SK-MEL-5 (cell line): ENCODE measurements around the gene CRACDL. TPM values are rescaled to one million over a fixed set of nuclear protein-coding genes. Genes with fewer than 3 reads are reported as not detected.

ENCODE experiments used
- DNase-seq: peaks from one replicate; pipeline ENCODE4 v3.0.0-alpha.2; 2016; ENCODE audit warnings: low read depth, low spot score
- in situ Hi-C: cut with HindIII; loops from 2 replicates; pipeline ENCODE4 v1.10.0; 2016; ENCODE audit warnings: low sequenced_read_pairs, high pct_unique_total_duplicates, low pct_unique_long_range_greater_than_20kb
- total RNA-seq: library from RNA; depleted of rRNA; stranded (reverse); fragments of >200 nt; shearing (Covaris generic); gene quantifications from 2 replicates; pipeline ENCODE4 v1.2.3, GENCODE V29; 2014

CRACDL gene
- total RNA-seq, 1 experiment from 2014 or later: 0.95 TPM

DNA sequence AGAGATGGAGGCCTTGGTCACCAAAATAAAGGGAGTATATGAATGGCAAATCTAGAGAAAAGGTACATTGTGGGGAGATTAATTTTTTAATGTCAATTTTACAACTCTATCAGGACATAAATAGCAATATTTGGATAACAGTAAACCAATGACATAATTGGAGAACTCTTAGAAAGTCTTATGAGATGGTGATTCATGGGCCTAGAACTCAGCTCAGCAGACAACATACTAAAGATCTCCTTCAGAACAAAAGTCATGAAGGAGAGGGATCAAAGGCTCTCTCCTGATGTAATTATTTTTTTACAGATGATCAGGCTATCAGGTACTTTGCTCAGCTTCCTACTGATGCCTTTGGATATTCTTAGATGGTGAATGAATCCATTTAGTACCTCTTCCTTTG lies 90.0 kb downstream of the CRACDL start:
- in situ Hi-C loops: no loop called here
- DNase-seq: no peak

DNA sequence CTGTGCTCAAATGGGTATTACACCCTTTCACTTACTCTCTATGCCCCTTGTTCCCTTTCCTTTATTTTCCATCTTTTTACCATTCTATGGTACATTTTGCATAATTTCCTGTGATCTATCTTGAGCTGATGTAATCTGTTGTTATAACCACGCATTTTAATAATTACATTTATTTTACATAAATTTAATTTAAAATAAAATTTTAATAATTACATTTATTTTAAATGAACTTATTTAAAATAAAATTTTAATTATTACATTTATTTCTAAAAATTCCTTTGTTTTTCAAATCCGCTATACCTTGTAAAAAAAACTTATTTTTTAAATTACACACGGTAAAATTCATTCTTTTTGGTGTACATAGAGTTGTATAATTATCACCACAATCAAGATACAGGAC lies 93.9 kb downstream of the CRACDL start:
- in situ Hi-C loops: no loop called here
- no peak for DNase-seq

DNA sequence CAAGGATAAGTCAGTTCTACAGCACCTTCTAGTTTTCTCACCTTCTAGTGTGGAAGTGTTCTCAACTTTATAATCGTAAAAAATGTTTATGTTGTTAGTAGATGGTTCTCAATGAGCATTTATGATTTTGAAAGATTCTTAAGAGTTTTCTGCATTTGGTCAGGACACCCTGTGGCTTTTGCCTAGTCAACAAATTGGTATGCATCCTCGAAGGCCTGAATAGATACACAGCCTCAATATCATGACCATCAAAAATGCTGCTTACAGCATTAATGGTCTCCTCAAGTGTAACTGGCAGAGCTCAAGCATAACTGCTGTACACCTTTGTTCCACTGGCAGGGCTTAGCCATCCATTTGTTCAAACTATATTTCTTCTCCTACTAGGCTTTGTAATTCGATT lies 96.7 kb downstream of the CRACDL start:
- DNase-seq: no peak
- in situ Hi-C loops: no loop called here

DNA sequence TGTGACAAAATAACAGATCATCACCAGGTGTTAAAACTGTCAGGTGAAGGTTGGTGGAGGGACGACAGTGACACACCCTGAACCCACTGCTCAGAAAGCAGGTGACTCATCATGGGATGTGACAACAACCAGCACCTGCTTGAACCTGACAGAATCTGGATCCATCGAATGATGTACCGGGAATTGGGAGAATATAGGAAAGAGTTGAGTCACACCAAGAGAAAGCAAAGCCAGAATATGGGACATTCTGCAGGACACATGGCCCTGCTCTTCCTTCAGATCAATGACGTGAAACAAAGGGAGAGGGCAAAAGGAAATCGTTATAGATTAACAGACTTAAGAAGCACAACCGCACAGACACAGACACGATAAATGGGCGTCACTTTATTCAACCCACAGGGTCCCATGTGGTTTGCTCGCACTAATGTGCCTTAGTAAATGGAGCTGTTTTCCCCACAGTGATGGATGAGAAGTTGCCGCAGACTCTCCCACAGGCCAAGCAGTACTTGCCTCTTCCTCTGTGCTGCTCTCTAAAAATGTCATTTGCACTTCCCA lies 100.1 kb downstream of the CRACDL start:
- no peak for DNase-seq
- in situ Hi-C loops: no loop called here

DNA sequence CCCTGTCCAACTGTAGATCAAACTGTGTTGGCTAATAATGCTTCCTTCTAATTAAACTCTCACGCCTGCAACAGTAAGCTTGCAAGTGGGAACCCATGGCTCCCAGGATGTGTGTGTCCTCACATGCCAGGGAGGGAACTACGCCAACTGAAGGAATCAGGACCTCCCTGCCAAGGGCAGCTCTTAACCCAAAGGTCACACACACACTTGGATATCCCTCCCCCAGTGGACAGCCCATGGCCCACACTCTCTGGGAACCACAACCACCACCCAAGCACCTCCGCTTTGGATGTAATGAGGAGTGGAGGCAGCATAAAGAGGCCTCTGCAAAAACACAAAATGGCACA lies 102.1 kb downstream of the CRACDL start:
- in situ Hi-C loops: no loop called here
- no peak for DNase-seq

DNA sequence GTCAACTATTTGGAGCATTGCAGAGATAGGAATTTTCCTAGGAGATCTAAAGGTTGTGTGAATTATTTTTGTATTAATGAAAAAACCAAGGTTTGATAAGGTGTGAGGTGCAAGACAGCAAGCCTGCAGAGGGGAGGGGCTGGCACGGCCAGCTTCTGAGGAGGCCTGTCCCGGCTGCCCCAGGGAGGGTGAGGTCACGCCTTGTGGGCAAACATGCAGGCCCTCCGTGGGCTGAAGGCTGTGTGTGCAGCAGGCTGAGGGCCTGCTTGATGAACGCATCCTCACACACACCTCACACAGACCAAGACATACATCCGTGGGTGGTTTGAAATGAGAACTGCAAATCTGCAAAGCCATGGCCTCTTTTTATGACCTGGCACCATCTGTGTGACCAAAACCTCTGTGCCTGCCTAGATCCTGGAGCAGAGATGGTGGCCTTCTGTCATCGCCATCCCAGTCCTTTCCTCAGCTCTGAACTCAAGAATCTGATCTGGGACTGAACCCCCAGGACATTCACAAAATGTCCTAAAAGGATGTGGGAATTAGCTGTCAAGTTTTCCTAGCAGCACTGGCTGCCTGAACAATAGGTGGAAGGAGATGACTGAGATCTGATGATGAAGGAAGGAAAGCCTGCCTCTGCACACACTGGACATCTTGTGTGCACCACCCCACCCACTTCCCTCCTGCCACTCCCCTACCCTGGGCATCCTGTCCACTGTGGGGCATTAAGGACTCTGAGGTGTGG lies 102.7 kb downstream of the CRACDL start:
- DNase-seq: no peak
- in situ Hi-C loops: no loop called here

DNA sequence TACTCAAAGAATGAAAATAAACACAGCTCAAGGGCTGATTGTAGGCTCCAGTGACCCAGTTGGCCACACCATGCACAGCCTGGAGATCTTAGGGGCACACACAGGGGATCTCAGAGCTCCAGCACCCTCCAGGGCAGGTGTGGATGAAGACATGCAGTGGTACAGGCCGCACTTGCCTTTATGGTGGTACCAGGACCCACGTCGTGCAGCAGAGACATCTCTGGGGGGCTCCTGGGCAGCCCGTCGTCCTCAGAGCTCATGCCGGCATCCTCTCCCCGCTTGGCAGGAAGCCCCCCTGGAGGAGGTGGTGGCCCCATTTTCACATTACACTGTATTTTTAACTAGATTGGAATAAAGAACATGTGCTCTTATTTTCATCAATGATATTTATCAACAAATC lies 103.9 kb downstream of the CRACDL start:
- no peak for DNase-seq
- in situ Hi-C loops: no loop called here

DNA sequence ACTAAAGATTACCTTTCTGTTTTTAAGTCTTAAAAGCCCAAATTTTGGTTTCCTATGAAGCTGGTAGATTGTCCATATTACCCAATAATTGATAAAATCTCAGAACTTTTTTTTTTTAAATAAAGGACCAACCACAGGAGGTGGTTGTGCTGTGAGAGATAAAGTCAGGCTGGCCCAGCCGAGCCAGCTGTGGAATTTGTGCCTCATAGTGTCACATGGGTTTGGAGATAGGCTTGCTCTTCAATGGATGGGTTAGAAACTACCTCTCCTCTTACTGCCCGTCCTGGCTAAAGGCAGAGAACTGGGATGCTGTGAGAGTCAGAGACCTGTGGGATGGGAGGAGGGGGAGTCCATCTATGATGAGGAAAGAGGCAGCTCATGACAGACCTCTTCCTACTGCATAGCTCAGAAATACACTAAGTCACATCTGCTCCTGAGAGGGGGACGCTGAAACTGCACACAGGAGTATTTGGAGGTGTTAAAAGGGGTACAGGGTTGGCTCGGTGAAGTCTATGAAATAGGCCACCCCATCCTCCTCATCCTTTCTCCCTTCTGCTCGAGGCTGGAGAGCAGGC lies 105.4 kb downstream of the CRACDL start:
- in situ Hi-C loops: no loop called here
- no peak for DNase-seq

DNA sequence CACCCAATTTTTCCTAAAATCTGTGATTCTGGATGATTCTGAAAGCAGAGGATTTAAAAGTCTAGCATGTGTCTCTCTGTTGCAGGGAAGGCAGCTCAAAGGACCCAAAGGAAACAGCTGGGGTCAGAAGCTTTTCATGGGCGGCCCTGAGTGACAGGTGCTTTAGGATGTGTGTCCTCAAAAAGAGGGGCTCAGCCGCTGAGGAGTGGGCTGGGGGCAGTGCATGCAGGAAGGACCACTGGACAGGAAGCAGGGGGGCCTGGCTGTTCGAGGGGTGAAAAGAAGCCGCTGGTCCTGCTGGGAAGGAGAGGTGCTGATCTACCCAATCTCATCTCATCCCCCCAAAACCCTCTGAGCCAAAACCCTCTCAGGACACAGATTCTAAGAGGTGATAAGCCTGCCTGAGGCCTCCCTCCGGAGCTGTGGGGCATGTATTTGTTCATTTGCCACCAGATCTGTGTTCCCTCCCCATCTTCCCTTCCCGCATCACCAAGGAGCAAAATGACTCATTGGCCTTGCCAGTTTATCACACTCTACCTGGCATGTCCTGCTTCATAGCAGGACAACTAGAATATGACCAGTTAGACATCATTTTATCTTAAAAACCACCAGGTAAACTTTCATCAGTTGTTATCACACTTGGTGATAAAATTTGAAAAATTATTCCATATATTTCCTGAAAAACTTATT lies 106.3 kb downstream of the CRACDL start:
- DNase-seq: no peak
- in situ Hi-C loops: no loop called here

DNA sequence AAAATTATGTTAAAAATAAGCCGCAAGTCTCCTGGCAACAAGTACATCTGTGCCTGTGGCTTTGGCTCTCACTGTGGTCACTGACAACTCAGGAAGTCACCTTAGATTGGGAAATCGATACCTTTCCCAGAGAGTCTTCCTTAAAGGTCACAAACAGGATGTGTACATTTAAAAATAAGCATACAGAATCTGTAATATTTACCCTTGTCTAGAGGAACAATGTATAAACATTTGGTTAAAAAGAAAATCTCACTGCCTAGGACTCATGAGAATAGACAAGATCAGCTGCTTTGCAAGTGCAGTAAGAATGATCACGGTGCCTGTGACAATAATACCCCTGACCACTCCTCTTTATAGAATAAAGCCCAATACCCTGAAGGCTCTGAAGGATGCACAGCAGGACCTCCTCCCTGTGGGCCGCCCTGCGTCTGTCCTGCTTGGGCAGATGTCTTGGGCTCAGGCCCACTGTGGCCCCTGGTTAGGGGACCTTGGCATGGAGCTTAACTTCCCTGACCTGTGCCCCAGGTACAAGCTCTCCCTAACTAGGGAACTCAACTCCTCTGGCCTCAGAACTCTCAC lies 107.1 kb downstream of the CRACDL start:
- no peak for DNase-seq
- in situ Hi-C loops: no loop called here

DNA sequence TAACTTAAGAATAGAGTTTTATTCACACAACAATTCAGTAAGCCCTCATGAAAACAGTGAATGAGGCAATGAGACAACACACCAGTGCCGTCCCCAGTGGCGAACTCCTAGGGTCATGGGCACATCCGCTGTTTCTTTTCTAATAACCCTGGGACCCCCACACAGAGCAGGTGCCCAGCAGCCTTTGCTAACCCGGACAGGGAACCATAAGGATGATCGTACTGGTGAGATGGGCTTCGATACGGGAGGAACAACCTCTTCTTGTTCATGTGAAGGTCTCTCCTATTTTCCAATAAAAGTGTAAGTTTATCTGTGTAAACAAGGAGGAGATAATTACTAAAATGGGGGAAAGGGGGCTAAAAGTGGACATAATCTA lies 107.7 kb downstream of the CRACDL start:
- in situ Hi-C loops: no loop called here
- DNase-seq: no peak

DNA sequence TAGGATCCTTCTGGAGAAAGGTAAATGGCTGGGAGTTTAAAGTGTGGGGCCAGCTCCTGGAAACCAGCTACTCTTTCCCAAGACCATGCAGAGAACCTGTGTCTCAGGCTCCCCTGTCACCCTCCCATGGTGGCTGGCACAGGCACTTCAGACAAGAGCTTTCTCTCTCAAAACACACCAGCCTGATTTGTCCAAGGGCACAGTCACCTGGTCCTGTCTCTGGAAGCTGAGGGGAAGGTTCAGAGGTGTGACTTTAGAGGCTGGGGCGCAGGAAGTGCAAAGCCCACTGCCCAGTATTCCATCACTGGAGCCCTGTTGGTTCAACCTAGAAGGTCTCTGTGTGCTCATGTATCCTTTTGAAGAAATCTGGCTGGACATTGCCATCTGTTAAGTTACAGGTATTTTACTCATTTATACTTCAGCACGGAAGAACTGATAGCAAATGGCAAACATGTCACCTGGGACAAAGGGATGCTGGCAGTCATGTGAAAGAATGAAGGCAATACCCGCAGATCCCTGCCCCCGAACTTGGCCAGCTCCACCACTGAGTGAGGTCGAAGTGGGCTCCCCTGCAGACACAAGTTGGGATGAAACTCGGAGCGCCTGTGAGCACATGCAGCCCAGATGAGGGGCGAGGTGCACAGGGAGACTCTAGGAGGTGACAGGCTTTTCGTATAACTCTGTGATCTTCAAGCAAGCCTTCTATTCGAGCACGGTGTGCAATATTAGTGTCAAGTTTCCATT lies 108.2 kb downstream of the CRACDL start:
- no peak for DNase-seq
- in situ Hi-C loops: no loop called here

DNA sequence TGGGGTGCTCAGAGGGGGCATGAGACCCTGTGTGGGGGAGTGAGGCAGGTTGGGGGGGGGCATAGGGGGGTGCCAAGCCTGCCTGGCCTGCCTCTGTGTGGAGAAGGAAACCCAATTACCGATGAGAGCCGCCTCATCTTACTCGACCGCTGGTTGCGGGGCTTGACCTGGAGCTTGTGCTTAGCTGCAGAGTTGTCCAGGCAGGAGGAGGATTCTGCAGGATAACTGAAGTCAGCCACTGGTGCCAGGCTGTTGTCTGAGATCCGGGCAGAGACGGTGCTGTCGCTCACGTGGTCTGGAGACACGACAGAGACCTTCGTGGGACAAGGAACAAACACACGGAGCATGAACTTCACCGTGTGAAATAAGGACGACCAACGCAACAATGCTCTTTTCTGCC lies 109.2 kb downstream of the CRACDL start:
- DNase-seq: no peak
- in situ Hi-C loops: no loop called here

DNA sequence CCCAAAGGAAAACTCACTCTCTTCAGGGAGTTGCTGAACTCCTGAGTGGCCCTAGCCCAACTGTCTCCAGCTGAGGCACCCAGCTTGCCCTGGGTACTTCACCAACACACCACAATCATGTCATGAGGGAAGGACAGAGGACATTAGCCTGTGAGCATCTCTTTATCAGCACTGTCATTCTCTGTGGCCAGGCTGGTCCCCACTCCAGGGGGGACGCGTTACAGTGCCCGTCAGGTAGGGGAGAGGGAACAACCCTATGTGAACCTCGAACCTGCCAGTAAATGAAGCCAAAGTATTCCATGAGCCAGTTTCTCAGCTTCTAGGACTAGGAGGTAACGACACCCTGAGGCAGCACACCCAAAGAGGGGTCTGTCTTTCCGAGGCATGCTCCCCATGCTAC lies 110.2 kb downstream of the CRACDL start:
- in situ Hi-C loops: no loop called here
- DNase-seq: no peak

DNA sequence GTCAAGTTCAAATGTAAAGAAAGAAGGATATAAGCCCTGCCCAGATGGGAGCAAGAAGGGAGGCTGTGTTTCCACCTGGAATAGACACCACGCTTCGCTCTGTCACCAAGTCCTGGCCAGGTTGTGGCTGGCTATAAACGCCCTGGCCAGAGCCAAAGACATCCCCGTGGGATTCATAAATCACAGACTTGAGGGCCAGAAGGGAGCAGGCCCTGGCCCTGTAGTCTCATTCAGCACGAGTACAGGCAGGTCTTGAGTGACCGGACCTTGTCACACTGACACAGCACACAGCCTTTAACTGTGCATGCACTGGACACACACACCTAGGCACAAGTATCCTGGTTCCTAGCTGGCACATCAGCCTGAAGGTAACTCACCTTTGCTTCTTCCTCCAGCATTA lies 110.6 kb downstream of the CRACDL start:
- DNase-seq: no peak
- in situ Hi-C loops: no loop called here

DNA sequence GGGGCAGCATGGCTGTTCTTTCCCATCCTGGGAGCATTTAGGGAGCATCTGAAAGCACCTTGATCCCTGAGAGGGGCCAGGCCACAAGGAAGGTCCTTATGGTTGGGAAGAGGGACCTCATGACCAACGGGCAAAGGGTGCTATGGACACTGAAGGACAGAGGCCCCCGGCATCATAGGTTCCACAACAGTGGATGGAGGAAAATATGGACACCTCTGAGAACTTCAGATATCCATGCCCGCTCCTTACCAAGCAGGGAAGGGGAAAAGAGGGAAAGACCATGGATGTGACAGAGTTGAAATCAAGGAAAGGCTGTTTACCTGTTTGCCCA lies 111.0 kb downstream of the CRACDL start:
- in situ Hi-C loops: no loop called here
- no peak for DNase-seq

DNA sequence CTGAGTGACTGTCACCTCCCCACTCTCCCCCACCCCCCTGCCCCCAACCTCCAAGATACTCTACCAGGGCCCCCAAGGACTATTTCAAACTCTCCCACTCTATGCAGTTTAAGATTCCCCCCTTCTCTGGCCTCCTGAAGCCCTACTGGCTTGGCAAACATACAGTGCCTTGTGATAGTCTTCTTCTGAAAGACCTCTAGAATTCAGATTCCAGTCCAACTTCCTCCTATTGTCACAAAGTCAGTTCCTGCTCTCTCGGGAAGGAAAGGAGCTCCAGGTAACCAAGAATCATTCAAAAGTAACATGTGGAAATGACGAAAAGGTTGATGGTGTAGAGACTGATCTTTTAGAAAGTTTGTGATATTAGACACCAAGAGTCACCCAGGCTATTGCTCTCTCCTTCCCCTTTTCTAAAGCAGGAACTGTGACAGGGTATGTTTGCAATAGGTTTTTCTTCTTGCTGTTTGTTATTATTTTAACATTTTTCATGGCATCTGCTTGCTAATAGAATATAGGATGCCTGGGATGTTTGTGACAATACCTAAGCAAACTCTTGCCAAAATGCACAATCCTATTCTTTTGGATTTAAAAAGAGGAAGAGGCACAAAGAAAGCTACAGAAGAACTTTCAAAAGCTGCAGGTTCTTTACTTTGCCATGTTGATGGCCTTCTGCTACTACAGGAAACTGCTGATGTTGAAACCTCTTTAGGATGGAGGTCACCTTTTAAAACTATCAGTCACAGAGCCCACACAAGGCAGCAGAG lies 111.6 kb downstream of the CRACDL start:
- in situ Hi-C loops: no loop called here
- no peak for DNase-seq
